SK-N-MC (cell line): ENCODE data around the gene MAP3K2.

Experiments used
- EZH2 ChIP-seq: fragments of 200-600 bp; sonication (generic); IDR thresholded peaks from one replicate; pipeline ENCODE4 v1.6.1; 2017; ENCODE audit warnings: antibody characterized with exemption
- FOXP2 ChIP-seq: optimal IDR thresholded peaks from 2 replicates; pipeline ENCODE3; 2011; ENCODE audit warnings: mild to moderate bottlenecking, moderate library complexity; ENCODE audit not compliant: insufficient read depth; ENCODE audit errors: extremely low read length, control extremely low read depth
- POLR2AphosphoS5 ChIP-seq: IDR thresholded peaks from 2 replicates; pipeline ENCODE4 v1.6.1; 2012; ENCODE audit warnings: mild to moderate bottlenecking, low read depth, low read length, borderline replicate concordance

DNA sequence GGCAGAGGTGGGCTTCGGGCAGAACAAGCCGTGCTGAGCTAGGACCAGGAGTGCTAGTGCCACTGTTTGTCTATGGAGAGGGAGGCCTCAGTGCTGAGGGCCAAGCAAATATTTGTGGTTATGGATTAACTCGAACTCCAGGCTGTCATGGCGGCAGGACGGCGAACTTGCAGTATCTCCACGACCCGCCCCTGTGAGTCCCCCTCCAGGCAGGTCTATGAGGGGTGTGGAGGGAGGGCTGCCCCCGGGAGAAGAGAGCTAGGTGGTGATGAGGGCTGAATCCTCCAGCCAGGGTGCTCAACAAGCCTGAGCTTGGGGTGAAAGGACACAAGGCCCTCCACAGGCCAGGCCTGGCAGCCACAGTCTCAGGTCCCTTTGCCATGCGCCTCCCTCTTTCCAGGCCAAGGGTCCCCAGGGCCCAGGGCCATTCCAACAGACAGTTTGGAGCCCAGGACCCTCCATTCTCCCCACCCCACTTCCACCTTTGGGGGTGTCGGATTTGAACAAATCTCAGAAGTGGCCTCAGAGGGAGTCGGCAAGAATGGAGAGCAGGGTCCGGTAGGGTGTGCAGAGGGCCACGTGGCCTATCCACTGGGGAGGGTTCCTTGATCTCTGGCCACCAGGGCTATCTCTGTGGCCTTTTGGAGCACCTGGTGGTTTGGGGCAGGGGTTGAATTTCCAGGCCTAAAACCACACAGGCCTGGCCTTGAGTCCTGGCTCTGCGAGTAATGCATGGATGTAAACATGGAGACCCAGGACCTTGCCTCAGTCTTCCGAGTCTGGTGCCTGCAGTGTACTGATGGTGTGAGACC, 30.7 kb upstream of the MAP3K2 start, which contains the start of gene PROC:
- TF ChIP-seq EZH2 (no peak), POLR2AphosphoS5 (no peak), FOXP2 (no peak)
